Activated B cell treated with CpG ODN at 0.5 μM for 24 hours (primary cell): ENCODE measurements around the gene NAGLU. TPM values are rescaled to one million over a fixed set of nuclear protein-coding genes. Genes with fewer than 3 reads are reported as not detected.

Experiments used
- ATAC-seq: fragments of 200-7000 bp; cut with Tn5 transposase; one replicate; pipeline ENCODE4 v1.10.0; 2021; ENCODE audit warnings: low read depth, mild to moderate bottlenecking, moderate library complexity
- CTCF ChIA-PET: fragments of 350-600 bp; sonication (Branson Sonifier 250); formaldehyde crosslinking; loops from one replicate; lab custom pipeline; 2021; ENCODE audit warnings: antibody characterized with exemption; lab: Charles Lee
- POLR2A ChIA-PET: fragments of 350-600 bp; sonication (Branson Sonifier 250); formaldehyde crosslinking; loops from one replicate; lab custom pipeline; 2021; ENCODE audit warnings: antibody characterized with exemption; lab: Charles Lee
- DNase-seq: peaks from one replicate; pipeline ENCODE4 v3.0.0; 2022
- H3K27ac Mint-ChIP-seq: one replicate; pipeline ENCODE4 v1.8.0; 2020; ENCODE audit warnings: mixed read lengths
- H3K27me3 Mint-ChIP-seq: one replicate; pipeline ENCODE4 v1.8.0; 2021; ENCODE audit warnings: mixed read lengths
- H3K36me3 Mint-ChIP-seq: one replicate; pipeline ENCODE4 v1.8.0; 2021; ENCODE audit warnings: low read depth, mixed read lengths
- H3K4me1 Mint-ChIP-seq: one replicate; pipeline ENCODE4 v1.8.0; 2021; ENCODE audit warnings: mixed read lengths
- H3K4me3 Mint-ChIP-seq: one replicate; pipeline ENCODE4 v1.8.0; 2020; ENCODE audit warnings: mild to moderate bottlenecking, mixed read lengths
- H3K9me3 Mint-ChIP-seq: one replicate; pipeline ENCODE4 v1.8.0; 2020; ENCODE audit warnings: mixed read lengths
- intact Hi-C: fragments of 100-400 bp; cut with micrococcal nuclease; formaldehyde crosslinking; loops from one replicate; pipeline ENCODE4 v1.15.1; 2024
- total RNA-seq: library from RNA; stranded (reverse); gene quantifications from 2 replicates; pipeline ENCODE4 v1.2.3, GENCODE V29; 2022
- TF ChIP-seq, protein P1 (sequence below): fragments of 200-600 bp; IDR thresholded peaks from one replicate; pipeline ENCODE4 v1.8.0; 2022; ENCODE audit warnings: antibody characterized with exemption, mild to moderate bottlenecking

The NAGLU gene
- total RNA-seq, 1 donor from 2014 or later, result 33.9 TPM

DNA sequence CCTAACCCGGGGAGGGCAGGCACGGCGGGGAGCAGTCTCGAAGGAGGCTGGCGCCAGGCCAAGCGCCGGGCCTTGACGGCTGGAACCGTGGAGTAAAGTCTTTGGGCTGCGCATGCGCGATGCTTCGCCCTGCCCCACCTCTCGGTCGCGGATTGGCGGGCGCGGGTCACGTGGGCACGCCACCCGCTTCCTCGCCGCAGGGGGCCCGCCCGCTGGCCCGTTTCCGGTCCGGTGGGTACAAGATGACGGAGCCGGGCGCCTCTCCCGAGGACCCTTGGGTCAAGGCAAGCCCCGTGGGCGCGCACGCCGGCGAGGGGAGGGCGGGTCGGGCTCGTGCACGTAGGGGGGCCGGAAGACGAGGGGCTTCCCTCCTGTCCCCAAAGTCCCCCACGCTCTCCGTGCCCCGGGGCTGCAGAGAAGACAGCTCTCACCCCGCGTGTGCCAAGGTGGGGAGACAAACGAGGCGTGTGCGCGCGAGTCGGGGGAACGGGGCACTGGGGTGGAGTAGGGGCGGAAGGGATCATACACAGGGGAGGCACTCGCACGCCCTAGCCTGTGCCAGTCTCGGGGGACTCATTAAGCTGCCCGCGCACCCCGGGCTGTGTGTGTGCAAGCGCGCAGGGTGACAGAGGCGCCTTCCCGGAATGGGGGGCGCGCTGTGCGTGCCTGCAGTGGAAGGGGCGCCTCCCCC is 31.0 kb downstream of the NAGLU start, which contains the start of gene MLX:
Gene MLX (plus strand): TSS at position 218 of the 691 bp plus-strand sequence. CDS start 25 bp downstream, at position 243.
- Mint-ChIP-seq H3K4me1 (peaks cover 35% of the 10 kb centered on the region), H3K27me3 (no peaks in the 10 kb centered on the region), H3K36me3 (peaks cover 69% of the 10 kb centered on the region), H3K9me3 (no peaks in the 10 kb centered on the region), H3K4me3 (peak within 1 kb of the TSS; percentile 98), H3K27ac (peak within 1 kb of the TSS; percentile 95)
- TF ChIP-seq, protein P1, sequence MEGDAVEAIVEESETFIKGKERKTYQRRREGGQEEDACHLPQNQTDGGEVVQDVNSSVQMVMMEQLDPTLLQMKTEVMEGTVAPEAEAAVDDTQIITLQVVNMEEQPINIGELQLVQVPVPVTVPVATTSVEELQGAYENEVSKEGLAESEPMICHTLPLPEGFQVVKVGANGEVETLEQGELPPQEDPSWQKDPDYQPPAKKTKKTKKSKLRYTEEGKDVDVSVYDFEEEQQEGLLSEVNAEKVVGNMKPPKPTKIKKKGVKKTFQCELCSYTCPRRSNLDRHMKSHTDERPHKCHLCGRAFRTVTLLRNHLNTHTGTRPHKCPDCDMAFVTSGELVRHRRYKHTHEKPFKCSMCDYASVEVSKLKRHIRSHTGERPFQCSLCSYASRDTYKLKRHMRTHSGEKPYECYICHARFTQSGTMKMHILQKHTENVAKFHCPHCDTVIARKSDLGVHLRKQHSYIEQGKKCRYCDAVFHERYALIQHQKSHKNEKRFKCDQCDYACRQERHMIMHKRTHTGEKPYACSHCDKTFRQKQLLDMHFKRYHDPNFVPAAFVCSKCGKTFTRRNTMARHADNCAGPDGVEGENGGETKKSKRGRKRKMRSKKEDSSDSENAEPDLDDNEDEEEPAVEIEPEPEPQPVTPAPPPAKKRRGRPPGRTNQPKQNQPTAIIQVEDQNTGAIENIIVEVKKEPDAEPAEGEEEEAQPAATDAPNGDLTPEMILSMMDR, result no peak
- peak; percentile 83 for ATAC-seq
- ChIA-PET POLR2A (interaction anchor here (0.6 to 4.7 kb wide), 18 partner anchors 10 to 801 kb away, joined by 3 to 62 read pairs (median 4); partner anchors contain the start of genes BECN1, NAGLU, PSMC3IP and PSME3), CTCF (interaction anchor here (1.0 to 1.4 kb wide), 2 partner anchors 11 to 19 kb away, joined by 4 read pairs; partner anchors contain the start of gene PSMC3IP)
- intact Hi-C loops, result loop anchor here (1.0 kb wide), 2 partner anchors 10 to 31 kb away; partner anchors contain the start of genes NAGLU and PSMC3IP
- peak; percentile 90 for DNase-seq

DNA sequence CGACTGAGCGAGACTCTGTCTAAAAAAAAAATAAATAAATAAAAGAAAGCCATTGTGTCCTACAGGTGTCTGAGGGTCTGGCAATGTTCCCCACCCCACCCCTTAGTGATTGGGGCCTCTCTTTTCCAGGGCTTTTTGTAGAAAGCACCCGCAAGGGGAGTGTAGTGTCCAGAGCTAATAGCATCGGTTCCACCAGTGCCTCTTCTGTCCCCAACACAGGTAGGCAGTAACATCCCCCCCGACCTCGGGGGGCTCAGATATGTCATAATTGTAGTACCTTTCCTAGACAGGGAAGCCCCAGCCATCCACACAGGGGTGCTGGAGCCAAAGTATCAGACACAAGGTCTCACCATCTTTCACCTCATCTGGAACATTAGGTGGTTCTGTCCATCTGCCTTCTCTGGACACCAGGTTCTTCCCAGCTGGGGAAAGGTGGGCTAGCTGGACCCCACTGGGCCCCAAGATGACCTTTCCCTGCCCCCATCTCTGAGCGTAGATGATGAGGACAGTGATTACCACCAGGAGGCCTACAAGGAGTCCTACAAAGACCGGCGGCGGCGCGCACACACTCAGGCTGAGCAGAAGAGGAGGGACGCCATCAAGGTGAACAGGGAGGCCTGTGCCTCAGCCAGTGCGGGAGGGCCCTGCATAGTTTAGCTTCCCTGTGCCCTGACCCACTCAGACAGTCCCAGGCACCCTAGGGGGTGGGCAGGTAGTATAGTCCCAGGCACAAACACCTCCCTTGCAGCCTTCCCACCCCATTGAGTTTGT is 32.5 kb downstream of the NAGLU start:
- TF ChIP-seq, protein P1, result no peak
- ChIA-PET CTCF (interaction anchor here (1.4 kb wide), 1 partner anchor 9 kb away, joined by 4 read pairs; the partner anchor contains the start of gene PSMC3IP), POLR2A (interaction anchor here (1.1 to 4.7 kb wide), 5 partner anchors 9 to 166 kb away, joined by 3 to 62 read pairs (median 17); partner anchors contain the start of genes NAGLU and PSMC3IP)
- Mint-ChIP-seq H3K36me3 (peaks cover 75% of the 10 kb centered on the region), H3K4me3 (peak overlapping the region; percentile 52), H3K27ac (no peak overlapping the region), H3K27me3 (no peaks in the 10 kb centered on the region), H3K9me3 (no peaks in the 10 kb centered on the region), H3K4me1 (peaks cover 24% of the 10 kb centered on the region)
- ATAC-seq (no peak), DNase-seq (no peak)
- intact Hi-C loops, result no loop called here

DNA sequence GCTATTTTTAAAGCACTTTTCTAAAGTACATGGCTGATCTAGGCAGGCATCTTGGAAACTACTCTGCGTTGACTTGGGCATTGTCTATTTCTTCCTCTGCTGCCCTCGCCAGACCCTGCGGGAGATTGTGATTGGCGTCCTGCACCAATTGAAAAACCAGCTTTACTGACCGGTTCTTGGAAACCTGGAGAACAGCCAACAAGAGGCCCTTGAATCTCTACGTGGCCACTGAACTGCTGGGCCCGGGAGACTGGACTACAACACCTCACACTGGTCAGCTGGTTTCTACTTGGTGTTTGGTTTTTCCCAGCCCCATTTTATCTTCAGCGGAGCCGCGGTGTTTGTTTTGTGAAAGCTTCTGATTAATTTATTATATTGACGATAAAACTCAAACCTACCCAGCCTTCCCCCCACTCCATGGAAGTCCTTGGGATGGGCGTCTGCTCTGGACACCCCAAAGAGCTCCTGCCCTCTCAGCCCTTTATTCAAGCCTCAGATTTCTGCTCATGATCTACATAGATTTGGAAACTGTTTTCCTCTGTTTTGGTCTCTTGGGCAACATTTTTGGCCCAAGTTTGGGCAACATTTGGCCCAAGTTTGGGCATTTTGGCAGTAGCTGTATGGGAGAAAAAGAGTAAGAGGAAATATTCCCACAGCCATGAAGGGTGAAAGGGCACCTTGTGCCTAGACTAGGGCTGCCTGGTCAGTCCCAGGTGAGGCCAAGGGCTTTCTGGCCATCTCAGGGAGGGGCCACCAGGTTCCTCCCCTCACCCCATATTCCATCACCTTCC is 35.6 kb downstream of the NAGLU start:
- intact Hi-C loops, result no loop called here
- POLR2A ChIA-PET, result interaction anchor here (1.3 kb wide), 1 partner anchor 17 kb away, joined by 3 read pairs; no protein-coding TSS in a partner anchor
- Mint-ChIP-seq H3K9me3 (no peaks in the 10 kb centered on the region), H3K36me3 (peaks cover 68% of the 10 kb centered on the region), H3K4me1 (peaks cover 24% of the 10 kb centered on the region), H3K27me3 (no peaks in the 10 kb centered on the region), H3K27ac (no peak overlapping the region), H3K4me3 (no peak overlapping the region)
- TF ChIP-seq, protein P1, result no peak
- no peak for DNase-seq
- ATAC-seq, result no peak
- CTCF ChIA-PET, result interaction anchor here (0.8 kb wide), 1 partner anchor 23 kb away, joined by 3 read pairs; no protein-coding TSS in a partner anchor

DNA sequence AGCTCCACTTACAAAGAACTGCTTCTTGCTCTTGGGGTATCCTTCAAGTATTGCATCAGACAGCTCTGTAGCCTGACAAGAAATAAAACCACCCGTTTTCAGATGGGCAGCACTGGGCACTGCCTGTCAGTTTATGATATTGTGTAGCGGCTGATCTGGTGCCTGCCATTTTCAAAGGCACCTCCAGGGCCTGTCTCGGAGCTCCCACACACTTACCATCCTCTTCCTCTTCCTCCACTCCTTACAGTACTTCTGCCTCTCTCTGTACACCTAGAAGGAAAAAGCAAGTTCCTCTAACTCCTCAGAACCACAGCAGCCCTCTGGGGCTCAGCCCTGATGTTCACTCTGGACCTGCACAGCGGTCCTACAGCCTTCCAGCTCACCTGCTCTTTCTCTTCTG is 37.1 kb downstream of the NAGLU start:
- intact Hi-C loops, result no loop called here
- Mint-ChIP-seq H3K4me3 (no peak overlapping the region), H3K4me1 (peaks cover 28% of the 10 kb centered on the region), H3K27me3 (no peaks in the 10 kb centered on the region), H3K9me3 (no peaks in the 10 kb centered on the region), H3K36me3 (peaks cover 66% of the 10 kb centered on the region), H3K27ac (no peak overlapping the region)
- TF ChIP-seq, protein P1, result no peak
- DNase-seq, result no peak
- ChIA-PET POLR2A (interaction anchor here (0.6 to 1.1 kb wide), 3 partner anchors 10 to 325 kb away, joined by 3 read pairs; no protein-coding TSS in a partner anchor), CTCF (no interaction called here)
- no peak for ATAC-seq
